Stimulated activated naive CD8-positive, alpha-beta T cell treated with anti-CD3 and anti-CD28 coated beads, Interleukin-15, Interleukin-2, amounts not matched to agents 100 ng/mL and 50 ng/mL, for 24 hours (primary cell): ENCODE measurements around the gene CEP295NL.
"Not testable (repeated sequence)": the region's sequence is repeated elsewhere in the genome, so short reads cannot be mapped to it uniquely, and the experiment has no call there.

ENCODE experiments used
- H3K27ac Mint-ChIP-seq: one replicate; pipeline ENCODE4 v1.8.0; 2021; ENCODE audit warnings: mild to moderate bottlenecking, mixed read lengths
- H3K27me3 Mint-ChIP-seq: one replicate; pipeline ENCODE4 v1.8.0; 2021; ENCODE audit warnings: mixed read lengths
- H3K36me3 Mint-ChIP-seq: one replicate; pipeline ENCODE4 v1.8.0; 2021; ENCODE audit warnings: low read depth, mixed read lengths
- H3K4me1 Mint-ChIP-seq: one replicate; pipeline ENCODE4 v1.8.0; 2021; ENCODE audit warnings: low read depth, mixed read lengths
- H3K4me3 Mint-ChIP-seq: one replicate; pipeline ENCODE4 v1.8.0; 2021; ENCODE audit warnings: mild to moderate bottlenecking, mixed read lengths
- H3K9me3 Mint-ChIP-seq: one replicate; pipeline ENCODE4 v1.8.0; 2021; ENCODE audit warnings: mixed read lengths

CEP295NL gene

GRCh38 chr17:78903101-78903779 is at the start of gene CEP295NL:
TSS of gene CEP295NL (minus strand) at chr17:78903201. CDS start at chr17:78901828, 1,373 bp downstream.
- Mint-ChIP-seq H3K27ac (no peak within 1 kb of the TSS), H3K4me1 (peaks cover 12% of the 10 kb centered on the region), H3K9me3 (no peaks in the 10 kb centered on the region), H3K36me3 (no peaks in the 10 kb centered on the region), H3K27me3 (no peaks in the 10 kb centered on the region), H3K4me3 (no peak within 1 kb of the TSS)

- H3K27ac Mint-ChIP-seq: no peak overlapping the region
- H3K4me1 Mint-ChIP-seq: peaks cover 11% of the 10 kb centered on the region
- H3K4me3 Mint-ChIP-seq: no peak overlapping the region
- no peaks in the 10 kb centered on the region for H3K36me3 Mint-ChIP-seq
- peaks cover 10% of the 10 kb centered on the region for H3K9me3 Mint-ChIP-seq
- H3K27me3 Mint-ChIP-seq: no peaks in the 10 kb centered on the region
Observed at GRCh38 chr17:78952706-78953105, 49.7 kb upstream of the CEP295NL start.

- Mint-ChIP-seq H3K4me3 (no peak overlapping the region), H3K9me3 (peaks cover 10% of the 10 kb centered on the region), H3K27me3 (no peaks in the 10 kb centered on the region), H3K27ac (no peak overlapping the region), H3K36me3 (no peaks in the 10 kb centered on the region), H3K4me1 (peaks cover 10% of the 10 kb centered on the region)
Observed at GRCh38 chr17:78951967-78952551, 49.1 kb upstream of the CEP295NL start.

- peaks cover 4% of the 10 kb centered on the region for H3K4me1 Mint-ChIP-seq
- H3K9me3 Mint-ChIP-seq: peaks cover 10% of the 10 kb centered on the region
- no peak overlapping the region for H3K4me3 Mint-ChIP-seq
- no peaks in the 10 kb centered on the region for H3K36me3 Mint-ChIP-seq
- no peak overlapping the region for H3K27ac Mint-ChIP-seq
- H3K27me3 Mint-ChIP-seq: no peaks in the 10 kb centered on the region
Observed at GRCh38 chr17:78950870-78951269, 47.9 kb upstream of the CEP295NL start.

GRCh38 chr17:78947235-78948149 is 44.5 kb upstream of the CEP295NL start:
- H3K36me3 Mint-ChIP-seq: no peaks in the 10 kb centered on the region
- no peaks in the 10 kb centered on the region for H3K4me1 Mint-ChIP-seq
- no peak overlapping the region for H3K27ac Mint-ChIP-seq
- no peak overlapping the region for H3K4me3 Mint-ChIP-seq
- peaks cover 10% of the 10 kb centered on the region for H3K9me3 Mint-ChIP-seq
- no peaks in the 10 kb centered on the region for H3K27me3 Mint-ChIP-seq

GRCh38 chr17:78946631-78947030 is 43.6 kb upstream of the CEP295NL start:
- H3K9me3 Mint-ChIP-seq: peaks cover 10% of the 10 kb centered on the region
- H3K4me3 Mint-ChIP-seq: no peak overlapping the region

GRCh38 chr17:78946131-78946530 is 43.1 kb upstream of the CEP295NL start:
- Mint-ChIP-seq H3K27me3 (no peaks in the 10 kb centered on the region), H3K4me1 (no peaks in the 10 kb centered on the region), H3K27ac (no peak overlapping the region), H3K9me3 (peaks cover 10% of the 10 kb centered on the region), H3K4me3 (no peak overlapping the region), H3K36me3 (no peaks in the 10 kb centered on the region)

More at GRCh38 chr17:78946631-78947030, 43.6 kb upstream of the CEP295NL start:
- Mint-ChIP-seq H3K27ac (no peak overlapping the region), H3K27me3 (no peaks in the 10 kb centered on the region), H3K4me1 (no peaks in the 10 kb centered on the region), H3K36me3 (no peaks in the 10 kb centered on the region)

GRCh38 chr17:78945455-78945854 is 42.5 kb upstream of the CEP295NL start:
- not testable (repeated sequence) for H3K4me1 Mint-ChIP-seq, H3K4me3 Mint-ChIP-seq, H3K36me3 Mint-ChIP-seq, H3K27me3 Mint-ChIP-seq, H3K9me3 Mint-ChIP-seq, H3K27ac Mint-ChIP-seq

GRCh38 chr17:78944956-78945355 is 42.0 kb upstream of the CEP295NL start:
- H3K27me3 Mint-ChIP-seq: no peaks in the 10 kb centered on the region
- H3K9me3 Mint-ChIP-seq: peaks cover 2% of the 10 kb centered on the region
- H3K4me3 Mint-ChIP-seq: no peak overlapping the region
- no peak overlapping the region for H3K27ac Mint-ChIP-seq
- no peaks in the 10 kb centered on the region for H3K36me3 Mint-ChIP-seq
- H3K4me1 Mint-ChIP-seq: no peaks in the 10 kb centered on the region

- no peaks in the 10 kb centered on the region for H3K36me3 Mint-ChIP-seq
- no peak overlapping the region for H3K27ac Mint-ChIP-seq
- no peaks in the 10 kb centered on the region for H3K9me3 Mint-ChIP-seq
- H3K4me1 Mint-ChIP-seq: no peaks in the 10 kb centered on the region
- H3K27me3 Mint-ChIP-seq: no peaks in the 10 kb centered on the region
- H3K4me3 Mint-ChIP-seq: no peak overlapping the region
Observed at GRCh38 chr17:78944026-78944425, 41.0 kb upstream of the CEP295NL start.

- H3K36me3 Mint-ChIP-seq: no peaks in the 10 kb centered on the region
- no peaks in the 10 kb centered on the region for H3K4me1 Mint-ChIP-seq
- H3K4me3 Mint-ChIP-seq: no peak overlapping the region
- H3K27me3 Mint-ChIP-seq: no peaks in the 10 kb centered on the region
- no peaks in the 10 kb centered on the region for H3K9me3 Mint-ChIP-seq
- H3K27ac Mint-ChIP-seq: no peak overlapping the region
Observed at GRCh38 chr17:78940708-78941107, 37.7 kb upstream of the CEP295NL start.

- Mint-ChIP-seq H3K9me3 (no peaks in the 10 kb centered on the region), H3K27me3 (no peaks in the 10 kb centered on the region), H3K27ac (no peak overlapping the region), H3K4me3 (no peak overlapping the region), H3K4me1 (no peaks in the 10 kb centered on the region), H3K36me3 (no peaks in the 10 kb centered on the region)
Observed at GRCh38 chr17:78940258-78940657, 37.3 kb upstream of the CEP295NL start.

GRCh38 chr17:78939615-78940014 is 36.6 kb upstream of the CEP295NL start:
- Mint-ChIP-seq H3K36me3 (no peaks in the 10 kb centered on the region), H3K4me3 (no peak overlapping the region), H3K27ac (no peak overlapping the region), H3K9me3 (no peaks in the 10 kb centered on the region), H3K4me1 (no peaks in the 10 kb centered on the region), H3K27me3 (no peaks in the 10 kb centered on the region)

- no peaks in the 10 kb centered on the region for H3K36me3 Mint-ChIP-seq
- H3K4me3 Mint-ChIP-seq: no peak overlapping the region
- no peaks in the 10 kb centered on the region for H3K27me3 Mint-ChIP-seq
- H3K27ac Mint-ChIP-seq: no peak overlapping the region
- H3K4me1 Mint-ChIP-seq: peaks cover 8% of the 10 kb centered on the region
- no peaks in the 10 kb centered on the region for H3K9me3 Mint-ChIP-seq
Observed at GRCh38 chr17:78937561-78937960, 34.6 kb upstream of the CEP295NL start.
